Stimulated activated CD4-positive, alpha-beta T cell treated with anti-CD3 and anti-CD28 coated beads, Interleukin-2, amount 100 ng/mL, for 24 hours (primary cell): Measurements from ENCODE around the gene YEATS4.

Experiments used
- DNase-seq, 2 donors: peaks; one replicate each; pipeline ENCODE4 v3.0.0-alpha.2; 2020

Gene YEATS4

GRCh38 chr12:69343357-69343756 is 16.2 kb upstream of the YEATS4 start:
- DNase-seq, result no peak

DNA sequence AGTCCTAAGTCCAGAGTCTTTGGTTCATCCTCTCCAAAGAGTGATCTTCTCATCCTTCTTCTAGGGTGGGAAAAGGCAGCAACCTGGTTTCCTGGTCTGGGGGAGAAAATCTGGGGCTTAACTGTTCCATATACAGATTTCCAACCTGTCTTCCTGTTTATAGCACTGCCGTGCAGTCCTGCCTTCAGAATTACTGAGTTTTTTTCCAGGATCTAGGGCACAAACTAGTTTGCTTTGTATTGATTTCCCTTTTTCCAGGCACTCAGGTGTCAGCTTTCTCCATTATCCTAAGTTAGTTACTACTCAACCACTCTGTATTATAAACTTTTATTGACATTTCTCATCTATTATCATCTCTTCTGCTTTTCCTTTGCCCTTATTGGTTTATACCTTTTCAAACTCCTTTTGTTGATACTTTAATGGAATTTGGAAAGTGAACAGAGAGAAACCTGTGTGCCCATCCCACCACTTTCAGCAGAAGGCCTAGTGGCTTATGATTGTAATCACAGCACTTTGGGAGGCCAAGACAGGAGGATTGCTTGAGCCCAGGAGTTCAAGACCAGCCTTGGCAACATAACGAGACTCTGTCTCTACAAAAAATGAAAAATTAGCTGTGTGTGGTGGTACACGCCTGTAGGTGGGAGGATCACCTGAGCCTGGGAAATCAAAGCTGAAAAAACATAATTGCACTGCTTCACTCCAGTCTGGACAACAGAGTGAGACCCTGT is 15.5 kb upstream of the YEATS4 start:
- no peak for DNase-seq

DNA sequence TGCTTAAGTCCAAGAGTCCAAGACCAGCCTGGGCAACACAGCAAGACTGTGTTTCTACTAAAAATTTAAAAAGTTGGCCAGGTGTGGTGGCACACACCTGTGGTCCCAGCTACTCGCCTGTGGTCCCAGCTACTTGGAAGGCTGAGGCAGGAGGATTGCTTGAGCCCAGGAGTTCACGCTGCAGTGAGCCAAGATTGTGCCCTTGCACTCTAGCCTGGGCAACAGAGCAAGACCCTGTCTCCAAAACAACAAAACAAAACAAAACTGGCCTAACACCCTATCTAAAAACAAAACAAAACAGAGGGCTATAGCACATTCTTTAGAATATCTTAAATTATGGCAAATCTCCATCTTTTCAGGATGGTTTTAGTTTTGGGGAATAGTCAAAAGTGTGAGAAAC is 14.5 kb upstream of the YEATS4 start:
- no peak for DNase-seq

- DNase-seq, result no peak
Observed at GRCh38 chr12:69345742-69346141, 13.8 kb upstream of the YEATS4 start.

DNA sequence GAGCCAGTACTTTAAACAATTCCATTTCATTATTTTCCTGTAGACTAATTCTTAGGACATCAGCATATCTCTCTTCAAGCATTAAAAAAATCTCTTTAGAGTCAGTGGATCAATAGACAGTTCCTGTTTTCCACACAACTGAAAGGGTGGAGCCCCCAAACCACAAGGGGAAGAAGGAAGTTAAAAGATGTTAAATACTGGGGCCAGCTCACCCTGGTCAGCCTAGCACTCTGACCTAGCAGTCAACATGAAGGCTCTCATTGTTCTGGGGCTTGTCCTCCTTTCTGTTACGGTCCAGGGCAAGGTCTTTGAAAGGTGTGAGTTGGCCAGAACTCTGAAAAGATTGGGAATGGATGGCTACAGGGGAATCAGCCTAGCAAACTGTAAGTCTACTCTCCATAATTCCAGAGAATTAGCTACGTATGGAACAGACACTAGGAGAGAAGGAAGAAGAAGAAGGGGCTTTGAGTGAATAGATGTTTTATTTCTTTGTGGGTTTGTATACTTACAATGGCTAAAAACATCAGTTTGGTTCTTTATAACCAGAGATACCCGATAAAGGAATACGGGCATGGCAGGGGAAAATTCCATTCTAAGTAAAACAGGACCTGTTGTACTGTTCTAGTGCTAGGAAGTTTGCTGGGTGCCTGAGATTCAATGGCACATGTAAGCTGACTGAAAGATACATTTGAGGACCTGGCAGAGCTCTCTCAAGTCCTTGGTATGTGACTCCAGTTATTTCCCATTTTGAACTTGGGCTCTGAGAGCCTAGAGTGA is 11.2 kb upstream of the YEATS4 start, which contains the start of gene LYZ:
LYZ (plus strand) TSS at position 220 of the 777 bp plus-strand sequence; CDS start at position 248, 28 bp downstream.
- DNase-seq, result no peak

- DNase-seq, result no peak
Observed at GRCh38 chr12:69350002-69350626, 9.4 kb upstream of the YEATS4 start.

GRCh38 chr12:69350777-69351176 is 8.8 kb upstream of the YEATS4 start:
- no peak for DNase-seq

DNA sequence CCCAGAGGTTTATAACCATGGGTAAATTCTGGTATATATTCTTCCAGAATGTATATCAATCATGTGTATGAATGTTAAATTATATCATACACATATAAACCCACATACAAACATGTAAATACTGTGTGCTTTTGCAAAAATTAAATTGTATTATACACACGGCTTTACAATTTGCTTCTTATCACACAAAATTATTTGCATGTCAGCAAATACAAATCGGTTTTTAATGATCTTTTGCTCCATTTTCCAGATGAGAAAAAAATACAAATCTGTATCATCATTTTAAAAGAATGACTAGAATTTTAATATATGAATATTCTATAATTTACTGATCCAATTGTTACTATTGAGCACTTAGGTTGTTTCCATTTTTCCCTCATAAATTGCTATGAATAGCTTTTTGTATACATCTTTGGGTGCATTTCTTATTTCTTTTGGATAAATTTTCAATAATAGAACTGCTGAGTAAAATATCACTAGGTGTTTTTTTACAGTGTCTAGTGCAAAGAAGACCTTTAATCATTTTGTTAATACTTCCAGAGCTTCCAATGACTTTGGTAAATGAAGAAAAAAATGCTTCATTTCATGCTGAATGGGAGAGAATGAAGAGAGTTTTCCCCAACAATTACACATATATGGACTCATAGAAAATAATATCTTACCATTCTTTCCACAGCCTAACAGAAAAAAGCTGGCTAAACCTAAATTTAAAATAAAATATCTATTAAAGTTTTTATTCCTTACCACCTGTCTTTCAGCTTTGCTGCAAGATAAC is 7.9 kb upstream of the YEATS4 start:
- no peak for DNase-seq

DNA sequence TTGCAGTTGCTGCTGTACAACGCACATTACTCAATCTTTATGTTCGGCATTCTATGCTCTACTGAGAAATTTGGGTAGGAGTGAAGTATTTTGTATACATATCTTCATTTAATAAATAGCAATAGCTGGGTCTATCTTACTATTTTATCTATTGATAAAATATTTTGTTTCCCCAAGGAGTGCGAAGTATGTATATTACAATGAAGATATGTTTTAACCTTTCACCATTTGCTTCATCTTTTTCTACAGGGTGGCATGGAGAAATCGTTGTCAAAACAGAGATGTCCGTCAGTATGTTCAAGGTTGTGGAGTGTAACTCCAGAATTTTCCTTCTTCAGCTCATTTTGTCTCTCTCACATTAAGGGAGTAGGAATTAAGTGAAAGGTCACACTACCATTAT is 6.6 kb upstream of the YEATS4 start:
- DNase-seq, result no peak

- no peak for DNase-seq
Observed at GRCh38 chr12:69354172-69354555, 5.4 kb upstream of the YEATS4 start.

DNA sequence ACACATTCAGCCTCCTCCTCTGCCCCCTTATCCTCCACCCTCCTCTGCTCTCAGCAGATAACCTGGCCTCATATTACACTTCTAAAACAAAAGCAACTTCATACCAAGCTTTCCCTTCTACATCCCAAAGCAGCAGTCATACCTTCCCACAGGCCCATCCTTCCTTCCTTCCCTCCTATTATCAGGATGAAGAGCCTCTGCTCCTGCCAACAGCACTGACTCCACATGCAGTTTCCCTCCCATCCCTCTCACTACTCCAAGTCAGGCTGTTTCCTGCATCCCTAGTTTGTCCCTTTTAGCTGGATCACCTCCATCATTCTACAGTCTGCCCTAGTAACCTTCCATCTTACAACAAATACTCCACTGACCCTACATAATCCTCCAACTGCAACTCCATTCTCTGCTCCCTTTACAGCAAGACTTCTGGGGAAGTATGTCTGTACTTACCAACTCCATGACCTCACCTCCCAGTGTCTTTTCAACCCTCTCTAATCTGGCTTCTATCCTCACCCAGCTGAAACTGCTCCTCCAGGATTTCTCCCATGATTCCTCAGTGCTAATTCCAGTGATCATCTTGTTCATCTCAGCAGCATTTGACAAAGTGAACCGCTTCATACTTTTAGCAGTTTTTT is 4.9 kb upstream of the YEATS4 start:
- no peak for DNase-seq

DNA sequence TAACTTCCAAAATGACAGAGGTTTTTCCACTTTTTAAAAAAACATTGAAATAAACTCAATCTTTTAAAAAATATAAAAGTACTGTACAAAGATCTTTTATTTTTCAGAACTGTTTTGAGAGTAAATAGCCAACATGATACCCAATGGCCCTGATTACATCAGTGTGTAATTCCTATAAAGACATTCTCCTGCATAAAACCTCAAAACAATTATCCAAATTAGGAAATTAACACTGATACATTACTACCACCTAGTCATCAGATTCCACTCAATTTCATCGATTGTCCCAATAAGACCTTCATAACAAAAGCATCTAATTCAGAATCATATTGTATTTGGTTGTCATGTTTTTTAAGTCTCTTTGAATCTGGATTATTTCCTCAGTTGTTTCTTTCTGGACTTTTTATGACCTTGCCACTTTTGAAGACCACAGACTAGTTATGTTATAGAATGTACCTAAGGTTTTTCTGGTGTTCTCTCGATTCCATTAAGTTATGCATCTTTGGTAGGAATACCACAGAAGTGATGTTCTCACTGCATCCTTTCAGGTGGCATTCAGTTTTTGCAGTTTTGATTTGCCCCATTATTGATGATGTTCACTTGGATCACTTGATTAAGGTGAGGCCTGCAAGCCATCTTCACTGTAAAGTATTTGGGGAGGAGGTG is 4.0 kb upstream of the YEATS4 start:
- no peak for DNase-seq

- no peak for DNase-seq
Observed at GRCh38 chr12:69360348-69360672, 767 bp downstream of the YEATS4 start.

- no peak for DNase-seq
Observed at GRCh38 chr12:69366796-69367195, 7.3 kb downstream of the YEATS4 start.

GRCh38 chr12:69368171-69368570 is 8.6 kb downstream of the YEATS4 start:
- no peak for DNase-seq

DNA sequence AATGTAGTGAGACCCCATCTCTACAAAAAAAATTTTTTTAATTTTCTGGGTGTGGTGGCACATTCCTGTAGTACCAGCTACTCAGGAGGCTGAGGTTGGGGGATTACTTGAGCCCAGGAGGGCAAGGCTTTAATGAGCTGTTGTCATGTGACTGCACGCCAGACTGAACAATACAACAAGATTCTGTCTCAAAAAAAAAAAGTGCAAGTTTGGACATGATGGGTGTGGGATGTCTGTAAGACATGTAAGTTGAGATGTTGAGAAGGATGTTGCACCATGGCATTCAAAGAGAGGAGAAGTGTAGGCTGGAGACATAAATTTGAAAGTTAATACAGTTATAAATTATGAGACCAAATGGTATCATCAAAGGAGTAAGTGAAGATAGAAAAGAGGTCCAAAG is 23.5 kb downstream of the YEATS4 start:
- no peak for DNase-seq

- DNase-seq, result no peak
Observed at GRCh38 chr12:69385038-69385437, 25.5 kb downstream of the YEATS4 start.

GRCh38 chr12:69386921-69387320 is 27.4 kb downstream of the YEATS4 start:
- DNase-seq, result no peak

DNA sequence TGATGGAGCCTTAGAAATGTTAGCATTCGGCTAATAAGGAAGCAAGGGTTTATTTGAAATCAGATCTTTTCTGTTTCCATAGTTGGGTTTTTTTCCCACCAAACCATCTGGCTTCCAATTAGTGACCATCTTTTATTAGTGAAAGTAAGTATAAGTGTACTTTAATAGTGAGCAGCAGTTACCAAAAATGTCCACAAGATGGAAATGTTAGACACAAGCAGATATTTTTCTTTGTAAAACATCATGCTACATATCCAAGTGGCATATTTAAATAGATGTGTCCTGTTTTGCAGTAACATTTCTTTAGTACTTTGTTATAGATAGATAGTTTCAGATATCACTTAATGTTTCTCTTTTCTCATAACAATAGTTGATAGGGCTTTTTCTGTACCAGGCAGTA is 28.8 kb downstream of the YEATS4 start:
- no peak for DNase-seq

- DNase-seq, result no peak
Observed at GRCh38 chr12:69389831-69390230, 30.3 kb downstream of the YEATS4 start.

DNA sequence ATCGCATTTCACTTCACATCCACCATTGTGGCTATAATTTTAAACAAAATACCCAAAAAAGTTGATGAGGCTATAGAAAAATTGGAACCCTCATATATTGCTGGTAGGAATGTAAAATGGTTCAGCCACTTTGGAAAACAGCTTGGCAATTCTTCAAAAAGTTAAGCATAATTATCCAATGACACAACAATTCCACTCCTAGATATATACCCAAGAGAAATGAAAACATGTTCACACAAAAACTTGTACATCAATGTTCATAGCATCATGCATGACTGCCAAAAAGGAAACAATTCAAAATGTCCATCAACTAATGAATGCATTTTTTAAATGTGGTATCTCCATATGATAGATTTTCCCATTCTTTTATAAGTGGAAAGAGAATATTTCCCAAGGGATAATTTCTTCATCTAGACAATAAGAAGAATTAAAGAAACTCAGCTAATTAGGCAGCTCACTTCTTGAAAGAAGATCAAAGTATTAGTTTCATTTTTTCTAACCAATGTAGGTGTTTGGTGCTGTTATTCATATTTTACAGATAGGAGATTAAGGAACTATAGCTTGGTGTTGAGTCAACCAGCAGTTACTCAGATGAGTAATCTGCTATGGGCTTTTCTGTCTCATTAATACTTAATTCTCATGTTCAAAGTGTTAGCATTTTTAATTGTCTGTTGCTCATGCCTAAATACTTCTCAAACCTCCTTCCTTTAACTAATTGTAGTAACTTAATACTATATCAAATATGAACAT is 32.8 kb downstream of the YEATS4 start:
- DNase-seq, result no peak

GRCh38 chr12:69396041-69396440 is 36.5 kb downstream of the YEATS4 start:
- DNase-seq, result no peak
